ENCODE measurements around the gene RAD51AP2. TPM values are rescaled to one million over a fixed set of nuclear protein-coding genes. Genes with fewer than 3 reads are reported as not detected.

RAD51AP2 gene
- 0.34 and 0.57 TPM in 2 replicates for total RNA-seq

DNA sequence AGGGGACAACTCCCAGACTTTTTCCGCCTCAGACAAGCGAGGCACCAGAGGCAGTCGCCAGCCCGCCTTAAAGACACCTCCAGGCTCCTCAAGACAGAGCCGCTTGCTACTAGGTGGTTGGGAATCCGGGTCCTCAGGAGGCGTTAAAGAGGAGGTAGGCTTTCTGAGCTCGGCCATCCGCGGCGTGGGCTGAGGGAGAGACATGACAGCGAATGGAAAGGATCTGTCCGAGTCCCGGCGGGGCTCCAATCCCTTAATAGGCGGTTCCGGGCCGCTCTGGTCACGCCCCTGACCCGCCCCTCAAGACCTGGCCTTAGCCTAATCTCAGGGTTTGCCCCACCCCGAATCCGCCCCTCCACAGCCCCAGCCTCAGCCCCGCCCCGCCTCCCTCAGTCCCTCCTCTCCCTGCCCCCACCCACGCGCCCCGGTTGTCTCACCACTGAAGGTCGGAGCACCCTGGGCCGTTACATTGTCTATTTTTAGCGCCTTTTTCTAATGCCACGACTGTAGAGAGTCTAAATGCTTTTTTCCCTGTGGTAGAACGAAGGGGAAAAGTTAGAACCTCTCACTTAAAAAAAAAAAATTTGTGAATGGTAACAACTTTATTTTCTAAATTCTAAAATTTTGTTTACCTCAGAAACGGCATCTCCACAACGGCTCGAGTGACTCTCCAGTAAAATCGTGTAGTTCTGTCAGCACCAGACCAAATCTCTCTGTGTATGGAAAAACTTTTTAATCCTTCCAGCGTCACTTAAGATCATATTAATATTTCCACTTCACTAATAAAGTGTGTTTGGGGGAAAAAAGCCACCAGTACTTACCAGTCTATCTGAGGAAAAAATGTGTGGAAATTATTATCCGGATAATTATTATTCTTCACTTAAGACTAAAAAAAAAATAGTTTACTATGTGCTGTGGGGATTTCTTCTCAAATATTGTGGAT lies at the start of gene RAD51AP2:
Gene RAD51AP2, minus strand, starts transcription at position 229 of the 943 bp plus-strand sequence. Its CDS starts 25 bp downstream, at position 204.

GRCh38 chr2:17540093-17540812 lies 22.0 kb upstream of the RAD51AP2 start, which contains the start of gene VSNL1:
TSS of gene VSNL1 (plus strand) at chr2:17540696. CDS start at chr2:17592075, 51,379 bp downstream.

Other genes with a start within 250 kb of the RAD51AP2 start
- gene VSNL1, start 22.3 kb upstream of the RAD51AP2 start, total RNA-seq: 2.1 and 11.7 TPM in 2 replicates
- 26.3 and 36.9 TPM in 2 replicates for gene SMC6, start 235.4 kb upstream of the RAD51AP2 start, total RNA-seq
- 4.1 and 7.8 TPM in 2 replicates for gene GEN1, start 235.7 kb upstream of the RAD51AP2 start, total RNA-seq

All from nasal cavity respiratory epithelium epithelial cell of viscerocranial mucosa (primary cell).